ENCODE measurements around the gene PRDM16.

The PRDM16 gene

DNA sequence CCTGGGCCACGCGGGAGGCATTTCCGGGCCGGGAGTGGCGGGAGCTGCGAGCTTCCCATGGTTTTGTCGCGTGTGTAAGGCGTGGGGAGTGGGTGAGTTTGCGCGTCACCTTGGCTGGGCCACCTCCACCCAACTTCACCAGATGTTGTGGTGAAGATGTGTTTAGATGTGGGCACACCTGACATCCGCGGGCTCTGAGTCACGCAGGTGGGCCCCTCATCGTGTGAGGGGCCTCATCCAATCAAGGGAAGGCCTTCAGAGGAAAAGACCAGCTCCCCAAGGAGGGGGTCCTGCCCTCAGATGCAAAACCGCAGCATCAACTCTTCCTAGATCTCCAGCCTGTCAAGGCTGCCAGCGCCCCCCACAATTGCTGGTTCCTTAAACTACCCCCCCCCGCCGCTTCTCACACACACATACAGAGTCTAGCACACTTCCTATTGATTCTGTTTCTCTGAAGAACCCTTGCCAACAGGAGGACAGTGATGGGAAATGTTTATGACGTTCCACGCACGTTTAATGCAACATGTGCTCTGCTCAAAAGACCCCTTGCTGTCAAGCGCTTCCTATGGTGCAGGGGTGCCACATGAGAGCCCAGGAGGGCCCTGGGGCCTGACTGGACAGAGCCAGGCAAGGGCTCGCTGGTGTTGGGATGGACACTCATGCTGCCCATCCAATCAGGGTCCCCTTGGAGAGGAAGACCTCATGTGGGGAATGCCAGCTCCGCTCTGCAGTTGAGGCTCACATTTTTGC is 35.8 kb upstream of the PRDM16 start:
- no peak for DNase-seq

GRCh38 chr1:3033790-3034090 is 35.3 kb upstream of the PRDM16 start:
- DNase-seq: no peak

DNA sequence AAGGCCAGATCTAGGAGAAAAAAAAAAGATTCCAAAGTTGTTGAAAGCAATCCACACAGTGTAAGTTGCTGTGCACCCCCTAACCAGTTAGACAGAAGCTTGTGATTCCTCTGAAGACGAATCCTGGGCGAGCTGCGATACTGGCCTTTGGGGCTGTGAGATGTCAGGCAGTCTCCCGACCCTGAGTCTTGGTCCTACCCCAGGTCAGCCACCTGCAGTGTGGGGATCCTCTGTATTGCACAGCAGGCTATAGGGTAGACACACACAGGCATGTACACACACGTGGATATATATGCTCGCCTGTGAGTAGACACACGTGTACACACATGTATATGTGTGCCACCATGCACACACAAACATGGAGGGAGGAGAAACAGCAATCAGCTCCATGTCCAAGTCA is 34.8 kb upstream of the PRDM16 start:
- no peak for DNase-seq

GRCh38 chr1:3034728-3035562 is 34.1 kb upstream of the PRDM16 start:
- DNase-seq: no peak

- DNase-seq: no peak
These were observed 33.2 kb upstream of the PRDM16 start for GRCh38 chr1:3035563-3036446.

- no peak for DNase-seq
These were observed 32.3 kb upstream of the PRDM16 start for GRCh38 chr1:3036447-3037280.

DNA sequence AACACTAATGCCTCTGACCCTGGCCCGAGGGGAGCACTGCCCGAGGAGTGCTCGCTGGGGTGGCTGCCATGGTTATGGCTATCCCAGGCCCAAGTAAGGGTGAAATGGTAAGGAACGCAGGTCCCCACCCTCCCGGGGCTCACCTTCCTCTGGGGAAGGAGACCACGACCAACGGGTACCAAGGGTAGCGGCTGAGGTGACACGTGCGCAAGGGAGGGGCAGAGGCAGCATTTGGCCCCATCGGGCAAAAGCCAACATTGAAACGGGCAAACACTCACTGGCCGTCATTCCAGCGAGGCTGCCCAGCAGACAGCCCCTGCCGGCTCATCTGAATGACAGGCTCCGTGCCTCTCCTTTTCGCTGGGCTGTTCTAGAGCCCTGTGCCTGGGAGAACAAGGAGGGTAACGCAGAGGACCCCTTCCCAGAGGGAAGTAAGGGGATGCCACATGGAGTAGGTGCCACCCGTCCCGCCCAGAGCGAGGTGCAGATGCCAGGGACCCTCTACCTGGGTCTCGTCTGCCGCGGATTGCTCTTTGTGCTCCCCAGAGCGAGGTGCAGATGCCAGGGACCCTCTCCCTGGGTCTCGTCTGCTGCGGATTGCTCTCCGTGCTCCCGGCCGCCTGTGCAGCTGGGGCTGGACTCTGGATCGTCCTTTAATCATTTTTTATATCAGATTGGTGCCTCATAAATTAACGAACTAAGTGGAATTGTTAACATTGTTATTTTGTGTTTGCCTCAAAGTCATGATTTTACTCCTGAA is 31.5 kb upstream of the PRDM16 start:
- DNase-seq: no peak

GRCh38 chr1:3038113-3038551 is 30.9 kb upstream of the PRDM16 start:
- no peak for DNase-seq

GRCh38 chr1:3038571-3039181 is 30.3 kb upstream of the PRDM16 start:
- DNase-seq: no peak

- no peak for DNase-seq
These were observed 29.0 kb upstream of the PRDM16 start for GRCh38 chr1:3040004-3040403.

DNA sequence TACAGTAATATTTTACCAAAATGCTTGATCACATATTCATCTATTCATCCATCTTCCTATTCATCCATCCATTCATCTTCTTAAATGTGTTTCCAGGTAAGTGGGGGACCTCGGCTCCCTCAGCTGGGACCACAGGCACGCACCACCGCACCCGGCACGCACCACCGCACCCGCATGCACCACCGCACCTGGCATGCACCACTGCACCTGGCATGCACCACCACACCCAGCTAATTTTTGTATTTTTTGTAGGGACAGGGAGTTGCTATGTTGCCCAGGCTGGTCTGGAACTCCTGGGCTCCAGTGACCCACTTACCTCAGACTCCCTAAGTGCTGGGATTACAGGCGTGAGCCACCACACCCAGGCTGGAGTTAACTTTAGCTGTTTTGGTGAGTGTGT is 26.5 kb upstream of the PRDM16 start:
- DNase-seq: no peak

DNA sequence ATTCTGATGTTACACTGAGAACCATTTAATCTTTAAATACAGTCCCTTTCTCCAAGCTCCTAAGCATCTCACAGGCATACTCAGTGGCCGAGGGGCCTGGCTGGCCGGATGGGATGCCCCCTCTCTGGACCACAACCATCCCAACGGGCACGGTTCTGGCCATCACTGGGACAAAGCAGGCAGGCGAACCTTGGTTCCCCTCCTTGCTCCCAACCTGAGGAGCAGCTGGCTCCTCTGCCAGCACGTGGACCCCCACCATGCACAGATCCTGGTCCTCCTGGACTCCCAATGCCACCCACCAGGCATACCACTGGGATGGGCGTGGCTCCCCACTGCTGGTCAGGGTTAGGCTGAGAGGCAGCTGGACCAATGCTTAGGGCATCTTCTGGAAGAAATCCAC is 19.8 kb upstream of the PRDM16 start:
- no peak for DNase-seq

- DNase-seq: no peak
These were observed 19.1 kb upstream of the PRDM16 start for GRCh38 chr1:3049905-3050304.

DNA sequence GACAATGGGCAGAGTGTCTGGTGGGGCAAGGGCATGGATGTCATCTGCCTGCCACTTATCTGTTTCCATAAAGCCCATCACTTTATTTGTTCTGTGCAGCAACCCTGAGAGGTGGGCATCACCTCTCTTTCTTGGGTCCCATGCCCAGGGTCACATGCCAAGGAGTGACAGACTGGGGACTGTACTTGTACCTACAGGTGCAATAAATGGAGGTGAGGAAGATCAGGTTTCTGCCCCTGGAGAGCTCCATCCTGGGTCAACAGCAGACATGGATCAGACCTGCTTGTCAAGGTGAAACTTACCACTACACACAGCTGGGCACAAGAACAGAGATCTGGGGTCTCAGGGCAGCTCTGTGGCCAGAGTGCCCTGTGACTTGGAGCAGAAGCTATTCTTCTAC is 18.4 kb upstream of the PRDM16 start:
- no peak for DNase-seq

- DNase-seq: no peak
These were observed 17.4 kb upstream of the PRDM16 start for GRCh38 chr1:3051270-3052268.

DNA sequence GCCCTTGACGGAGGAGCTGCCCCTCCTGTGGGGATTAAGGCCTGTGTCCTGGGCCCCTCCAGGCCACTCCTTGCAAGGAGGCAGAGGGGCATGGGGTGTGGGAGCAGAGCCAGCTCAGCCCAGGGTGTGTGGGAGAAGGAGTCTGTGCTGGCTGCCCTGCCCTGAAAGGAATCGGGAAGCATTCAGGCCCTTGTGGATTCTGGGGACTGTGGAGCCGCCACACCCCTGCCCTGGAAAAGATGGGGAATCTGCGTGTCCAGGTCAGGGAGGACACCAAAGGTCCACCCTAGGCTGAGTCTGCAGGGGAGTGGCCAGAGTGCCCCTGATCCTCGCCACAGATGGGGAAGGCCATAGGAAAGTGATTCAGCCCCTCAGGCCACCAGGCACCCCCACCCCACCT is 16.5 kb upstream of the PRDM16 start:
- DNase-seq: no peak

- no peak for DNase-seq
These were observed 15.5 kb upstream of the PRDM16 start for GRCh38 chr1:3053366-3053980.

DNA sequence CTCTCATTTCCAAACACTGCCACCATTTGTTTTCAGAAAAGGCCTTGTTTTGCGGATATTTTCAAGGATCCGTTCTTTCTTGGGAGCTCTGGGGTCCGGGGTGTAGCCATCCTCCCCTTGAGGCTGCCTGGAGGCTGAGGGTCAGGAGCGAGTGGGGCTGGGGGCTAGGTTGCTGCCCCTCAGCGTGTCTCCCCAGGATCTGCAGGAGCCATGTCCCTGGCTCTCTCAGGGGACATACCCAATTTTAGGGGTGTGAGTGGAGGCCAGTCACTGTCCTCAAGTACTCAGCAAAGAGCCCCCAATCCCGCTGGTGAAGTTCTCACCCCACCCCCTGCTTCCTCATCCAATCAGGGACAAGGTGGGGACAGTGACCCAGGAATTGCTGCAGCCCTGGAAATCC is 15.0 kb upstream of the PRDM16 start:
- DNase-seq: no peak

GRCh38 chr1:3054474-3054873 is 14.5 kb upstream of the PRDM16 start:
- no peak for DNase-seq

- no peak for DNase-seq
These were observed 14.0 kb upstream of the PRDM16 start for GRCh38 chr1:3055051-3055450.
